HG03460 (cell line): Measurements from ENCODE around the gene MSI2.

ENCODE experiments used
- ATAC-seq: cut with Tn5 transposase; IDR thresholded peaks from one replicate; pipeline ENCODE4 v1.9.1; 2021; ENCODE audit not compliant: unreplicated experiment

The MSI2 gene

DNA sequence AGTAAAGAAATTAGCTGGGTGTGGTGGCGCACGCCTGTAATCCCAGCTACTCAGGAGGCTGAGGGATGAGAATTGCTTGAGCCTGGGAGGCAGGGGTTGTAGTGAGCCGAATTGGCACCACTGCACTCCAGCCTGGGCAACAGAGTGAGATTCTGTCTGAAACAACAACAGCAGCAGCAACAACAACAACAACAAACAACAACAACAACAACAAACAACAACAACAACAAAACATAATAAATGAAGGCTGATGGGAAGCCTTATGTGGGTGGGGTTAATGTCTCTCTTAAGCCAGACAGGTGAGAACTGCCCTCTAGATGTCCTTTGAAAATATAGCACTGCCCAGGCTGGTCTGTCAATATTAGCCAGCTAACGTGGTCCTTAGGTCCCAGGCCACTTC, 107.3 kb downstream of the MSI2 start:
- ATAC-seq, result no peak

DNA sequence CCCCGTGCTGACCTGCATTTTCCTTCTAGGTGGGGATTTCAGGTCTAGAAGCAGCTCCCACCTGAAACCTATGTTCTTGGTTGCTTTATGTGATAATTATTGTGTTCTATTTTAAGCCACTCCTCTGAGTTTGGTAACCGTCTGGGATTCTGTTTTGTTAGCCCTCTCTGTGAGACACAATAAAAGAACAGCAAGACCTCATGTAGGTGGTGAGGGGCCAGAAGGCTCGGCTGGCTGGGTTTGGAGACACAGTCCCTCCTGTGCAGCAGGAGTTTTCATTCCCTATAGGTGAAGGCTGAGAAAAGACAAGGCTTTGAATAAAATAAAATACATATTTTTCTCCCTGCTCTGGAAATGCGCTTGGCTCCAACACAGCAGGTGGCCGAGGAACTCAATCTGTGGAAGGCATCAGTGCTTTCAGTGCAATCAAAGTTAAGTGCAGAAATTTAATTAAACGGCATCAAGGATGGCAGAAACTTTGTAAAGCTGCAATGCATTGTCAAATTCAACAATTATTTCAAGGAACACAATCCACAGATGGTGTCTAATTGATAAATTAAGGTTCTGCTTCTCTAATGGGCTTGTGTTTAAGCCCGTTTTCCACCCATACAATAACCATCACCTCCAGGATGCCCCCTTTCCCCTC, 107.8 kb downstream of the MSI2 start:
- no peak for ATAC-seq

DNA sequence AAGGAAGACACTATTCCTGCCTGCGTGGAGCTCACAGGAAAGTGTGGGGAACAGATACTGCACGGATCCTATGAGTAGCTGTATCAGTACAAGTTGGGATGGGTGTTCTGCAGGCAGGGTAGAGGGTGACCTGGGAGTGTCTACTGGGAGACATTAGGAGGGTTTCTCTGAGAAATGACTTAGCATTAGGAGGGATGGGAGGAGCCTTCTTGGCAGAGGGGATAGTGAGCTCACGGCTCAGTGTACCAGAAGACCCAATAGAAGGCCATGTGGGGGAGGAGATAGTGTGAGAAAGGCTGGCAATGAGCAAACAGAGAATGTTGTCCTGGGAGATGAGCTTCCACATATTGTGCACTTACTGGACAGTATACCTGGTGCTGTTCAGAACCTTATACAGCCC, 109.1 kb downstream of the MSI2 start:
- ATAC-seq, result no peak

DNA sequence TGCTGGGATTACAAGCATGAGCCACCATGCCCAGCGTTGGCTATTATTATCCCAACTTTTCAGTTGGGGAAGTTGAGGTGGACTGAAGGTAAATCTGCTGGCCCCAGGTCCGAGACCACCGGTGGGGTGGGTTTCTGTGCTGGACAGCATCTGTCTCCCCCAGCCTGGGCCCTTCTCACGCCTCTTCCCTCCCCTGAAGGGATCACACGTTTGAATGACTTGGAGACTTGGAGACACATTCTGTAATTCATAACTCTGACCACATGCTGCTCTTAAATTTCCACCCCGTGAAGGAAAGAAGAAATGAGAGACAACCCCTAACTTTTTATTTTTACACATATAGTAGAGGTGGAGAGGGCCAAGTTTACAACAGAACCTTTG, 109.8 kb downstream of the MSI2 start:
- no peak for ATAC-seq

DNA sequence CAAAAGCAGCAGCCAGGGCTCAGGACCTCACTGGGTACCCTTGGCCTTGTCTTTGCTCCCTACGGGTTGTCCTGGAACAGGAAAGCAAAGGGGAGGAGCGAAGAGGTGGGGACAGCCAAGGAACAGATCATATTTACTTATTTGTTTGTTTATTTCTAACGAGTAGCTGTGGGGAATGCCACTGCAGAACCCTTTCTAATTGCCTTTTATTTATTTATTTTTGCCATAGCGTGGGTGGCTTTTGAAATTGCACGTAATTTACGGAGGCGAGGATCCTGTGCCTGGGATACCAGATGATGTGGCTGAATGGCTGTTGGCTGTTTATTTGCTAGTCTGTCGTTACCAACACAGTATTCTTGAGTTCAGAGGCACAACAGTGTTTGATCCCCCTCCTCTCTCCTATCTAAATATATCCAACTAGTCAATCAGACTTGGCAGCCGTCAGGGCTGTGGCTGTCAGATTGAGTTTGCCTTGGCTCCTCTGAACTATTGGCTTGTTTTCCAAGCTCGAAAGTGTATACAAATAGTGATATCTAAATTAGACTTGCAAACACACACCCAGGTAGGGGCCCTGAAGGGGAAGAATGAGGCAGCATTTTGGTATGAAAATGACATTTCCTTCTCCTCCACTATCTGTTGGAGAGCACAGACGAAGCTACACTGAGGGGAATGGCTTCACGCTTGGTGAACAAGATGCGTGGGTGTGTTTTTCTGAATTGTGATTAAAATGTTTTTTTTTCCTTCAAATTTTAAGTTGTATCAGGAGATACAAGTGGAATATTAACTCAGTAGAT, 110.4 kb downstream of the MSI2 start:
- ATAC-seq, result peak; percentile 36

DNA sequence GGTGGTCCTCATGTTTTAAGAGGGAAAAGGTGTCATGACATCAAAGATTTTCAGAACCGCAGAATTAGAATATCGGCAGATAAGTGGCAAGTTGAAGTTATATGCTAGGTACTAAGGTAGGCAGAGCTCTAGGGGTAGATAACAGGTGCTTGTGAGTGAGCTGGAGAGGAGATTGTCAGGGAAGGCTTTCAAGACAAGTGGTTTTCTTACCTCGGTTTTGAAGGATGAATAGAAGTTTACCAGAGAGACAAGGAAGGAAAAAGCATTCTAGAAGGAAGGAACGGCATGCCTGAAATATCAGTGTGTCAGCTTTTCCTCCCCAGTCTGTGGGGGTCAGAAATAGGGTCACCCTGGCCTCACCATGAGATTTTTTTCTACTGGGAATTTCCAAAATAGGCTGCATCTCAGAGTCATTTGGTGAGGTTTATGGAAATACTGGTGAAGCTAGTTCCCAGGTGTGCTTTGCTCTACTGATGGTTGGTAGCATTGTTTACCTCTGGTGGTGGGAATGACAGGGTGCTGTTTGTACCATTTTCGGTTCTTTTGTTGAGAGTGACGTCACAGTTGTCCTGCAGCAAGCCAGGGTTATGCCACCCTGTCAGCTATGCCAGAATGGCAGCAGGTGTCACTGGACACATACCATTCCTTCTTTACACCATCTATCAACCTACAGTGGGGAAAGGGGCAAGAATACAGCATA, 112.5 kb downstream of the MSI2 start:
- ATAC-seq, result no peak

DNA sequence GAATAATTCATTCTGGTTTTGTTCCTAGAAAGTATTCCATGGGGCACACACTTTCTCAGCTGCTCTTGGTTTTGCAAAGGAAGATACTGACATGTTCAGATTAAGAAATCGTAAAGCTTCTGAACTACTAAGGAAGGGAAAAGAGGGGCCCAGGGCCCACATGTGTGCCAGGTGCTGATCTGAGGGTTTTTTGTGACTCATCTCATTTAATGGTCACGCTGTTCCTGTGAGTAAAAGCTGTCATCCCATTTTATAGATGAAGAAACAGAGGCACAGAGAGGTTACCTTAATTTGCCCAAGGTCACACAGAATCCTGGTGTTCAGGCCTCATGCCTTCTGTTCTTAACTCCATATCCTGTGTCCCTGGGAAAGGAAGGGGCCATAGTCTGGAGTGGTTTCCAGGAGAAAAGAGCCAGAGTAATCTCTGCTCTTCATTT, 113.2 kb downstream of the MSI2 start:
- ATAC-seq, result no peak

DNA sequence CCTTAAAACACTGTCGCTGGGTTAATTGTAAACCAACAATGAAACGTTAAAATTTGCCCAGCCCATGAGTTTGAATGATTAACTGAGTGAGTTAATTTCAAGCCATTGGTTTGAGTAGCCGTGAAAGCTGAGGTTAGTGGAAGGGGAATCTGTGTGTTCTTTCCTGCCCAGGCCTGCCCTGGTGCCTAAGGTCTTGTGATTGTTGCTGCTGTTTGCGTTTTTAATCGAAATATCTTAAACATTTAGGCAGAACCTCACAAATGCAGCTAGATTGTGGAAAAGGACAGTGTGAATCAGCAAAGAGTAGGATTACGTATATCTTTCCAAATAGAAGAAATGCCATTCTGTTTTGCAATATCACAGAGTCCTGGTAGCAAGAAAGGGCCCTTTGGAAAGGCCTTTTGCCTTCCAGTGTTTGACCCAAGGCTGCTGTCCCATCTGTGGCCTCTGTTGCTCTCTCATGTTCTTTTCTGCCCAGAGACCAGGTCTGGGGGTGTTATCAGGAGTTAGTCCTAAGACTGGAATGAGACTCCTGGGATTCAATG, 113.8 kb downstream of the MSI2 start:
- ATAC-seq, result peak; percentile 73

DNA sequence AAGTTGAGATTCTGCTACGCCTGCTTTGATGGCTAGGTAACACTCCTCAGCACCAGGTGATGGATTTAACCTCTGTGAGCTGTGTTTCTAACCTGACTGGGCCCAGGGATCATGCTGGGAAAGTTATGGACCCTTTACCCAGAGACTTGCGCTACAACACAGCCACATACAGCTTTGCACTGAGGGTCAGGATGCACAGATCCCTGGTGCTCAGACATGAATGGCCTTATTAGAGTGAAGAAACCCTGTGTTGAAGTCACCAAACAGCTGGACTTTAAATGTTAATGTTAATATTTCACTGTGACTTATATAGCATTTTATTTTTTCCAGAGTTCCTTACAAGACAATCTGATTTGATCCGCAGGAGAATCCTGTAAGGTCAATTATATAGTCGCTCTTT, 114.3 kb downstream of the MSI2 start:
- no peak for ATAC-seq

DNA sequence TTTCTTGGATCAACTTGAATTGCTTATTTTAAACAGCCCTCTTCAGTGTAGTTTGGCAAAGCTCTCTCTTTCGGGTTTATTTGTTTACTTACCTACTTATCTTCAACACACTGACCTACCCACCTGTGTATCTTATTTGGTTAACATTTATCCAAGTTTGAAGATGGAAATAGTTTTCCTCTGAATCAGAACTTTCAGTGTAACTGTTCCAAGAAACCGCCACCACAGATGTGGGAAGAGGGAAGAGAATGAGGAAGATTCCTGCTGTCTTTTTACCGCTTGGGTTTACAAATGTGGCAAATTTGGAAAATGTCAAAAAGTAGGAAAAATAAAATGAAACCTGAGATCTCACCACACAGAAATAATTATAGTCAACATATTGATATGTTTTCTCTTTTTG, 115.8 kb downstream of the MSI2 start:
- ATAC-seq, result no peak

DNA sequence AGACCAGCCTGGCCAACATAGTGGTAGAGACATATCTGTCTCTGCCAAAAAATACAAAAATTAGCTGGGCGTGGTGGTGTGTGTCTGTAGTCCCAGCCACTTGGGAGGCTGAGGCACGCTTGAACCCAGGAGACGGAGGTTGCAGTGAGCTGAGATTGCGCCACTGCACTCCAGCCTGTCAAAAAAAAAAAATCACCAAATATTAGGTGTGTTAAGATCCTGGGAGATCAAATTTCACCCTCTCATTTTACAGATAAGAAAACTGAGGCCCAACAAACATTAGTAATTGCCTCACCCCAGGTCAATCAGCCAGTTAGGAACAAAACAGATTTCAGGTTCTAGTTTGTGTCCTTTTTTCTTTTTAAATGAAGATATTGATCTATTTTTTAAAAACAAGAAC, 116.7 kb downstream of the MSI2 start:
- no peak for ATAC-seq

DNA sequence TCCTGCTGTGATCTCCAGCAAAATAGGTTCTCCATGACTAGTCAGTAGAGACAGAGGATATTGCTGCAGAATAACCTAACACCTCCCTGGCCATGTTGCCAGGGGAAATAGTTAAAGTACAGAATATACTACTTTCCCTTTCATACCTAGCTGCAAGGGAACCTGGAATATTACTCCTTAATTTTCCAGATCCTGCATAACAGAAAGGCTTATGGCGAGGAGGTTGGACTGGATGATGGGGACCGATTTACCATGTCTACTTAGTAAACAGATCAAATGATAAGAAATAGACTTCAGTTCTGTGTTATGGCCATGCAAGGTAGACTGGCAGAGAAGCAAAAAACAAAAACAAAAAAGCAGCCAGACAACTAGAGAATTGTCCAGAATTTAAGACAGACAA, 117.4 kb downstream of the MSI2 start:
- no peak for ATAC-seq

DNA sequence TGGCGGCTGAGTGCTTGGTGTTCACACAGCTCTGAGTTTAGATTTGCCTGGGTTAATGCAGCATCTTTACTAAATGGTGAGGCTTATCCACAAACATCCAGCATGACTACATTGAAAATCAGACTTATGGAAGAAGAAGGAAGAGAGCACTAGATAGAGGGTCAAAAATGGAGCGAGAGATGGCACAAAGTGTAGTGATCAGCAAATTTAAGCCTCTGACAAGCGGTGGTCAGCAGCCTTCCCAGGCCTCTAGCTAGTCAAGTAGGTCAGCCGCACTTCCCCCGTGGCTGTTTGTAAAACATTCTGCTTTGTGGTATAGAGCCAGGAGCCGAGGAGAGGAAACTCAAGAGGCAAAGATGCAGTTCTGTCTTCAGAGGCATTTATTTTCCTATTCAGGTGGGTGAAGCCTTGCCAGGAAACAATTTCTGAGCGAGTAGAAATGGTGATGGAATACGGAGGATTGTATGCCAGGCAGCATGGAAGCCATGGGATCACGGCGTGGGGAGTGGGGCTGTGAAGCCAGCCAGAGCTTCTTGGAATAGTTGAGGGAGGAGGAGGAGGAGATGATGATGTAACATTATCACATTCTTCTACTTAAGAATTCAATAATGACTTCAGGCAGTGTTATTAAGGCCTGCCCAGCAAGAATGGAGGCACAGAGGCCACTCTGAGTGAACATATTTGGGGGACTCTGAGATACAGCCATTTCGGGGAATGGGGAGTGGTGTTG, 118.9 kb downstream of the MSI2 start:
- no peak for ATAC-seq

DNA sequence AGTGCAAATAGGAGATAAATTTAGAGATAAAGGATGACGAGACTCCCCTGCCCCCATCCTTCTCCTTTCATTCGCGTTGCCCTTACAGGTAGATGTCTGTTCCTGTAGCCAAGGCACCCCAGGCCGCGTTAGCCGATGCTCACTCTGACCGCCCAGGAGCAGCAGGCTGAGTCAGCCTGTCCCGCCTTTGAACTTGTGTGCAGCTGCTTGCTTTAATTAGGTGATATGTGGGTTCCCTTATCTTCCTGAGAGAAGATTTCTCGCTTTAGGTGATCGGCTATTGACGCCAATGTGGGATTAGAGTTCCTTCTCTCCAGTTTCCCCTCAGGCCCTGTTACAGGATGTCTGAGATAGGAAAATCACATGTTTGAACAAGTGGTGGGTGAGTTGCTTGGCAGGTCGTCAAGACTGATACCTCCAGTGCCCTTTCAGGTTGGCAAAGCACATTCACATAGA, 119.5 kb downstream of the MSI2 start:
- no peak for ATAC-seq

DNA sequence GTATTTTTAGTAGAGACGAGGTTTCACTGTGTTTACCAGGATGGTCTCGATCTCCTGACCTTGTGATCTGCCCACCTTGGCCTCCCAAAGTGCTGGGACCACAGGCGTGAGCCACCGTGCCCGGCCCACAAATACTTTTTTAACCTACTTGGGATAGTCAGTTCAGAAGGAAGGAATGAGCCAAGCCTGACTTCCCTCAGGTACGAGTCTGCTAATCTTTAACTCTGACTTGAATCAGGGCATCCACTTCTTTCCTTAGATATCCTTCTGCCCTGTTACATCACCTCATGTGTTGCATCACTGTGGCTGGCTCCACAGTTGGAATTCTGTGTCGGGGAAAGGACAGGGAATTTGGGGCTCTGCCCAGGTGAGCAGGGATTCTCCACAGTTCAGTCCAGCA, 120.8 kb downstream of the MSI2 start:
- ATAC-seq, result no peak

DNA sequence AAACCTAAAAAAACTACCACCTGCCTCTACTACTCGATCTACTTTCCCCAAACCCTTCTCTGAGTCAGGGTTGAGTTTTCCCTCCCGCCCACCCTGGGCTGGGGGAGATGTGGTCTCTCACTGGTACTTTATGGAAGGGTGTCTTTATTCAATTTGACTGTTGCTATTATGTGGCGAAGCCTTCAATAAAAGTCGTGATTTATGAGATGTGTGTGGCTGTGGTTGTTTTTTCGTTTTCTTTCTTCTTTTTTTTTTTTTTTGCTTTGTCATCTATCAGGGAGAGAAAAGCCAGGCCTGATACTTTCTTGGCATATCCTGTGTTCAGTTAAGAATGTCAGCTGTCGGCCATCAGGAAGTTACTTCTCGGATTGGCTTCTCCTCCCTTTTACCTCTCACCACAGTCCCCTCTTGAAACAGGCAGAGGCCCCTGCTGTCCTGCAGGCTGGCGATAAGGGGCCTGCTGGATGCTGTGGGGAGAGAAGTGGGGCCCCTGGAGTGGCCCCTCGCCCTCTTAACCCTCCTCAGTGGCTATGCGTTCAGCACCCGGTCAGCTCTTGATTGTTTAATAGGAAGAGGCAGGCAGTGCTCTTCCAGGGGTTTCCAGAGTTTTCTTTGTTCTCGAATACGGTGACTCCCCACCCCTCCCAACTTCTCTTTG, 123.0 kb downstream of the MSI2 start:
- no peak for ATAC-seq

DNA sequence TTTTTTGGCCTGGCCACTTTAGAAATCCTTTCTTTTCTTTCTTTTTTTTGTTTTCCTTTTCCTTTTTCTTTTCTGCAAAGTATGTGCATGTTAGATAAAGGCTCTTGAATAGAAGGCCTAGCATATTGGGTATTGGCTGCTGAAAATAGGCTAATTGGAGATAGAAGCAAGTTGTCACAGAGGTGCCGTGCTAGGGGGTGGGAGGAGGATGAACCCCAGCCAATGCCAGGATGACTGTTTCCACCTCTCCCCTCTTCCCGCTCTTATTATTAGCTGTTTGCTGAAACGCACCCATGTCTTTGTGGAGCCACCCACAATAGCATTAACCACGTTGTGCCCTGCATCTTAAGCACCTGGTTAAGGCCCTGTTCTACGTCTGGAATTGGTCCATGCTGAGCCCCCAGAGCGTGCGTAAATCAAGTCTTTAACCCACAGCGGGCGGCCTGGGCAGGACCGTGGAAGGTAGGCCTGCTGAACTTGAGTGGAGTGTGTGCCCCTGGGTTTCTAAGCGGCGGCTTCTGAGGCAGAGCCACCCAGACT, 123.6 kb downstream of the MSI2 start:
- no peak for ATAC-seq

DNA sequence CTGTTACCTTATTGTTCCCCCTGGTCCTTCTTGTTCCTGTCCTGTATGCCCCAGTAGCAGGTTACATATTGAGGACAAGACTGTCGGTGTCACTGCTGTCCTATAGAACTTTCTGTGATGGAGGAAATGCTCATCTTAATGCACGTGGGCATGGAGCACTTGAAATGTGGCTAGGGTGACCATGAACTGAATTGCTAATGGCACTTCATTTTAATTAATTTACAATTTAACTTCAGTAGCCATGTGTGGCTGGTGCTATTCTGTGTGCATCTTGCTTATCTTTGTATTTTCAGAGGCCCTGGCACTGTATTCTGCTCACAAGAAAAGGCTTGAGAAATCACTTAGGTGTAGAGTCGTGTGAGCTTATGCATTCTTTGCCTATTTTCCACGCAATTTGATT, 125.2 kb downstream of the MSI2 start:
- ATAC-seq, result no peak

DNA sequence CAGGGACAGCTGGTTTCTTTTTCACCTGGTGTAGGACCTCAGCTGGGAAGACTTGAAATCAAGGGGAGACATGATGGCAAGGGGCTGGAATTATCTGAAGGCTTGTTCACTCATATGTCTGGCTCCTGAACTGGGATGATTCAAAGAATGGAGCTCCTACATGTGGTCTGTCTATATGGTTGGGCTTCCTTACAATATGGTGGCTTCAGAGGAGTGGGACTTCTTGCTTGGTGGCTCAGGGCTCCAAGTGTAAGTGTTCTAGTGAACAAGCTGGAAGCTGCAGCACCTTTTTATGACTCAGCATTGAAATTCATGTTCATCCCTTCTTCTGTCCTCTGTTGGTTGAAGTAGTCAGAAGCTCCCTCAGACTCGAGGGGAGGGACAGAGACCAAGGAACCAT, 127.9 kb downstream of the MSI2 start:
- ATAC-seq, result no peak

DNA sequence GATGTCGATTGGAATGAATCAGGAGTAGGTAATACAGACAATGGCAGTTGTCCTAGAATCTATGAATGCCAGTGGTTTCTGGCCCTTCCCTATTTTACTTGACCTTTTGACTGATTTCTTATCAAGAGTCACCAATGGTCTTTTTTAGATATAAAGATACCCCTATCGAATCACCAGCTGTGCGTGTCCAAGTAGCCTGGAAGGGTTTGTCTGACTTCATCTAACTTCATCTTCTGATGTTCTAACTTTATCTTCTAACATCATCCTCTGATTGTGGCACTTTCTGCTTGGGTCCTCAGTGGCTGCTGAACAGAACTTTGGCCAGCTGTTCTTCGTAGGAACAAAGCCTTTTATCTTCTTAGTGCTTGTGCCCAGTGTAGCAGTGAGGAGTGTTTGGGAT, 129.7 kb downstream of the MSI2 start:
- ATAC-seq, result no peak
